H7 (cell line): ENCODE measurements around the gene OR10G8. TPM values are rescaled to one million over a fixed set of nuclear protein-coding genes. Genes with fewer than 3 reads are reported as not detected.

Experiments used
- DNase-seq: peaks from one replicate; pipeline ENCODE4 v3.0.0; 2012
- H3K27me3 ChIP-seq: 2 replicates; pipeline ENCODE4 v1.6.0; 2011; ENCODE audit warnings: mild to moderate bottlenecking, low read length; ENCODE audit not compliant: control insufficient read depth, insufficient read depth
- H3K36me3 ChIP-seq: replicated peaks from 2 replicates; pipeline ENCODE4 v1.5.1; 2011; ENCODE audit warnings: low read length; ENCODE audit not compliant: control insufficient read depth, insufficient read depth
- H3K4me3 ChIP-seq: 2 replicates; pipeline ENCODE4 v1.5.1; 2011; ENCODE audit warnings: low read depth, mild to moderate bottlenecking, control low read depth, low read length, moderate library complexity; ENCODE audit not compliant: insufficient read depth
- total RNA-seq: library from RNA; depleted of rRNA; stranded (reverse); fragments of >200 nt; shearing (Covaris generic); gene quantifications from 2 replicates; pipeline ENCODE4 v1.2.3, GENCODE V29; 2014; rRNA removed

The OR10G8 gene
- total RNA-seq, 1 experiment from 2014 or later, result not detected

GRCh38 chr11:124070915-124071622 lies 44.5 kb downstream of the OR10G8 start:
- no peaks in the 10 kb centered on the region for H3K36me3 ChIP-seq
- no peak overlapping the region for H3K4me3 ChIP-seq
- peak; percentile 64 for DNase-seq
- H3K27me3 ChIP-seq, result peaks cover 3% of the 10 kb centered on the region

GRCh38 chr11:124071623-124071948 lies 45.0 kb downstream of the OR10G8 start:
- Histone ChIP-seq H3K27me3 (peaks cover 3% of the 10 kb centered on the region), H3K4me3 (no peak overlapping the region), H3K36me3 (no peaks in the 10 kb centered on the region)
- DNase-seq, result no peak

GRCh38 chr11:124072147-124072546 lies 45.5 kb downstream of the OR10G8 start:
- no peak overlapping the region for H3K4me3 ChIP-seq

DNA sequence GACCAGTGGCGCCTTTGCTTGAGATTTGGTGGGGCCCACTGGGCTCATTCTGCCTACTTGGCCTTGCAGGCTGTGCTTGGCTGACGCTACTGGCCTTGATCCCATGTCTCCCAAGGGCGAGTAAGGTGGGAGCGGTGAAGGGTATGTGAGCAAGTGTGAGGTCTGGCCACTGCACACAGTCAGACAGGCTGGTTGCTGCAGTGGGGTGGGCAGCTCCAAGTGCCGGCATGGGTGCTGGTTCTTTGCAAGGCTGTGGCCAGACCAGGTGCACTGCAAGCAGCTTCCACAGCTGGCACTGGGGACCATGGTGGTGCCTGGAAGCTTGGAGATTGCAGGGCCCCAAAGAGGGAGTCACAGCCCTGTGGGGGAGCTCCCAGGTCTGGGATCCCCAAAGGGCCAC lies 48.0 kb downstream of the OR10G8 start:
- Histone ChIP-seq H3K4me3 (no peak overlapping the region), H3K36me3 (no peaks in the 10 kb centered on the region), H3K27me3 (peaks cover 3% of the 10 kb centered on the region)
- DNase-seq, result no peak

More at GRCh38 chr11:124072147-124072546, 45.5 kb downstream of the OR10G8 start:
- Histone ChIP-seq H3K36me3 (no peaks in the 10 kb centered on the region), H3K27me3 (peaks cover 3% of the 10 kb centered on the region)
- DNase-seq, result no peak

GRCh38 chr11:124075492-124075840 lies 48.9 kb downstream of the OR10G8 start:
- Histone ChIP-seq H3K4me3 (no peak overlapping the region), H3K36me3 (no peaks in the 10 kb centered on the region), H3K27me3 (no peaks in the 10 kb centered on the region)
- DNase-seq, result no peak

- Histone ChIP-seq H3K4me3 (peak overlapping the region; percentile 19; the same call in 1 of the 2 replicates), H3K36me3 (no peaks in the 10 kb centered on the region), H3K27me3 (no peaks in the 10 kb centered on the region)
- DNase-seq, result no peak
Measured at GRCh38 chr11:124075841-124076651, 49.4 kb downstream of the OR10G8 start.

- Histone ChIP-seq H3K27me3 (no peaks in the 10 kb centered on the region), H3K36me3 (no peaks in the 10 kb centered on the region), H3K4me3 (no peak overlapping the region)
- no peak for DNase-seq
Measured at GRCh38 chr11:124077266-124077665, 50.7 kb downstream of the OR10G8 start.

DNA sequence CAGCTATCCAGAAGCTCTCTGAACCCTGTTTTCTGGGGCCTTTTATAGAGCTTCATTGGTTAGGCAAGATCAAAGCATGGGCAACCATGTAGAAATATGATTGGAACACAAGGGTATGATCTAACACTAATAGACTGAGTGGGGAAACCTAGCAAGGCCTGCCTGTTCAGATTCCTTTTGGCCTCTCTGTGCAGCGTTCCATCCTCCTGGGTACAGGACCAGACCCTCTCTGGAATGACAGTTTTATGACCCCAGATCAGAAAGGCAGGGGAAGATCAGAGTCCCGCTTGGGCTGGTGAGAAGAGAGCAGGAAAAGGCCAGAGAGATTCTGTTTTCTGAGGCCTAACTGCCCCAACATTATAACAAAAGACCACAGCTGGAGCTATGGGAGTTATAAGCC lies 52.0 kb downstream of the OR10G8 start:
- no peak for DNase-seq
- Histone ChIP-seq H3K27me3 (no peaks in the 10 kb centered on the region), H3K4me3 (no peak overlapping the region), H3K36me3 (no peaks in the 10 kb centered on the region)

GRCh38 chr11:124079631-124080326 lies 53.2 kb downstream of the OR10G8 start:
- Histone ChIP-seq H3K36me3 (no peaks in the 10 kb centered on the region), H3K27me3 (no peaks in the 10 kb centered on the region), H3K4me3 (no peak overlapping the region)
- no peak for DNase-seq

Other genes starting within 250 kb of the OR10G8 start
- gene OR6M1, start 220.4 kb upstream of the OR10G8 start, total RNA-seq, result not detected in 2 replicates
- gene TMEM225, start 141.1 kb upstream of the OR10G8 start, total RNA-seq, result not detected in 2 replicates
- gene OR8D4, start 124.6 kb upstream of the OR10G8 start, total RNA-seq, result not detected in 2 replicates
- gene OR4D5, start 87.2 kb upstream of the OR10G8 start, total RNA-seq, result not detected in 2 replicates
- not detected in 2 replicates for gene OR6T1, start 83.0 kb upstream of the OR10G8 start, total RNA-seq
- not detected in 2 replicates for gene OR10S1, start 49.0 kb upstream of the OR10G8 start, total RNA-seq
- gene OR10G6, start 31.6 kb upstream of the OR10G8 start, total RNA-seq, result not detected in 2 replicates
- not detected in 2 replicates for gene OR10G4, start 13.8 kb upstream of the OR10G8 start, total RNA-seq
- not detected in 2 replicates for gene OR10G9, start 3.8 kb upstream of the OR10G8 start, total RNA-seq
- gene OR10G7, start 14.5 kb downstream of the OR10G8 start, total RNA-seq, result not detected in 2 replicates
- gene VWA5A, start 88.7 kb downstream of the OR10G8 start, total RNA-seq, result 15.1 and 17.8 TPM in 2 replicates
- gene OR10D3, start 156.5 kb downstream of the OR10G8 start, total RNA-seq, result not detected in 2 replicates
- gene OR8G1, start 214.3 kb downstream of the OR10G8 start, total RNA-seq, result not detected in 2 replicates
- gene OR8G5, start 229.6 kb downstream of the OR10G8 start, total RNA-seq, result not detected in 2 replicates